Measurements from ENCODE around the gene DUSP28.
A peak's percentile ranks its signal among the peaks of the same experiment; 100 is the strongest.

Gene DUSP28

DNA sequence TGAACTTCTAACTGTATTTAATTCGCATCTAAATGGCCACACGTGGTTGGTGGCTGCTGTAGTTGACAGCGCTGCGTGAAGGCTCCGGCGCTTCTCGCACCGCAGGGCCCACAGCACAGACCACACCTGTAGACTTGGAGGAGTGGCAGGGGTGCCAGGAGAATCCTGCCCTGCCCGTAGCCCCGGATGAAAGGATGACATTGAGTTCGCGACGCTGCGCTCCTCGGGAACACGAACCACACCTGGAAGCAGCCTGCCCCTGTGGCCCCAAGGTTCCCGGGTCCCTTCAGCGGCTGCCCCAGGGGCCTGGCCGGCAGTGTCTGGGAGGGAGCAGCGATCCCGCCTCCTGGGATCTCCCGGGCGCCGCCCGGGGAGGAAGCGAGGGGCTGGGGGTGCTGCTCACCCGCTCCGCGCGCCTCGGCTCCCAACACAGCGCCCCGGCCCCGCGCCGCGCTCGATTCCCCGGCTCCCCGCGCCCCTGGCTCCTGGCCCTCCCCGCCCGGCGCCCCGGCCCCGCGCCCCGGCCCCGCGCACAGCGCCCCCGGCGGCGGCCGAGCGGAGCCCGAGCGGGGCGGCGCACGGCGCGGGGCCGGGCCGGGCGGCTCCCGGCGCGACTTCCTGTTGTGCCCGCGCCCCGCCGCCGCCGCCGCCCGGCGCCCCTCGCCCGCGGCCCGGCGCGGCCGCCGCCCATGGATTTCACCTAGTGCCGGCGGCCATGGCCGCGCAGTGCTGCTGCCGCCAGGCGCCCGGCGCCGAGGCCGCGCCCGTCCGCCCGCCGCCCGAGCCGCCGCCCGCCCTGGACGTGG, 7.9 kb downstream of the DUSP28 start, which contains the start of gene RNPEPL1:
Gene RNPEPL1 (plus strand): TSS at position 613 of the 806 bp plus-strand sequence. CDS start 103 bp downstream, at position 716.
- no peak within 1 kb of the TSS for H3K27ac ChIP-seq (ENCODE audit: low read depth, low read length, severe bottlenecking)
- WGBS, 2 experiments (ENCODE audit: insufficient coverage in 2 of 2), result 2 to 3% methylated on average over 60 to 66 of the region's 106 CpGs

DNA sequence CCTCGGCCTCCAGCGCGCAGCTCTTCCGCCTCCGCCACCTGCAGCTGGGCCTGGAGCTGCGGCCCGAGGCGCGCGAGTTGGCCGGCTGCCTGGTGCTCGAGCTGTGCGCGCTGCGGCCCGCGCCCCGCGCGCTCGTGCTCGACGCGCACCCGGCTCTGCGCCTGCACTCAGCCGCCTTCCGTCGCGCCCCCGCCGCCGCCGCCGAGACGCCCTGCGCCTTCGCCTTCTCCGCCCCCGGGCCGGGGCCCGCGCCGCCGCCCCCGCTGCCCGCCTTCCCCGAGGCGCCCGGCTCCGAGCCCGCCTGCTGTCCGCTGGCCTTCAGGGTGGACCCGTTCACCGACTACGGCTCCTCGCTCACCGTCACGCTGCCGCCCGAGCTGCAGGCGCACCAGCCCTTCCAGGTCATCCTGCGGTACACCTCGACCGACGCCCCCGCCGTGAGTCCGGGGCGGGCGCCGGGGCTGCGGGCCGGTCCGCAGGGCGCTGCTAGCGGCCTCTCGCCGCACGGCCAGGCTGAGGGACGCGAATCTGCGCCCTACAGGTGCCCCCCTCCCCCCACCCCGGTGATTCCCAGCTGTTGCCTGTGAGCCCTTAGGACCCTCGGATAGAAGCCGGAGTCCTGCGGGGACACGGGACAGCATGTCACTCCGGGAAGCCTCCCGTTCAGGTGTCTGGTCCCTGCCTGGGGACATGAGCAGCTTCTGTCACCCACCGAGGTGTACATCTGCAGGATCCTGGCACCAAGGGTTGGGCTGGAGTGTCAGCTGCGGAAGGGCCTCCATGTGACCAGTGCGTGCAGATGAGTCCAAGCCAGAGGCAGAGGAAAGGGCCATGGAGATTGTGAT, 8.7 kb downstream of the DUSP28 start:
- WGBS, 2 experiments (ENCODE audit: insufficient coverage in 2 of 2), result 5 to 7% methylated on average over 63 to 78 of the region's 93 CpGs

More for the DNA sequence above, 7.9 kb downstream of the DUSP28 start, which contains the start of gene RNPEPL1:
- peaks cover 29% of the 10 kb centered on the region for H3K4me1 ChIP-seq (ENCODE audit: control insufficient read depth, insufficient read depth, low read length, poor library complexity, severe bottlenecking)
- H3K36me3 ChIP-seq (ENCODE audit: control insufficient read depth, insufficient read depth, low read length), result peaks cover 5% of the 10 kb centered on the region
- H3K9me3 ChIP-seq (ENCODE audit: control insufficient read depth, low read length), result no peaks in the 10 kb centered on the region
- peak within 1 kb of the TSS; percentile 47 for H3K4me3 ChIP-seq (ENCODE audit: extremely low read depth, insufficient read depth, low read length, poor library complexity, severe bottlenecking)

DNA sequence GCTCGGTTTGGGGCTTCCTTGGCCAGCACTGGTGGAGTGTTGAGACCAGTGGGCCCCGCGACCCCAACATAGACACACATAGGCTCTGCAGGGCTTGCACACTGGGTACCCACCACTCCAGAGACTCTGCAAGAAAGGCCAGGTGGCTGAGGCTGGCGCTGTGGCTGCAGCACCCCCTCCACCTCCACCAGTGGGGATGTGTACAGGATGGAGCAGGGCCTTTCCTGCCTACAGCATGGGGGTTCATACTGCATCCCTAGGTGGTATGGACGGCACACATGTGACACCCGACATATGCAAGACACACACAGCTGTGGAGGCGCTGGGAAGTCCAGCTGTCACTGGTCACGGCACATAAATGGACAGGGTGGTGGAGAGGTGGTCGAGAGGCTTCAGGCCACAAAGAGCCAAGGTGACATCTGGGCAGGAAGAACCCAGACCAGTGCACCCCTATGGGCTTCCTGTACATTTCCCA, 9.4 kb downstream of the DUSP28 start:
- WGBS, 2 experiments (ENCODE audit: insufficient coverage in 2 of 2), result 85 to 87% methylated on average over 5 to 7 of the region's 9 CpGs
- H3K36me3 ChIP-seq (ENCODE audit: control insufficient read depth, insufficient read depth, low read length), result peaks cover under 1% of the 10 kb centered on the region
- no peak overlapping the region for H3K27ac ChIP-seq (ENCODE audit: low read depth, low read length, severe bottlenecking)
- peak overlapping the region; percentile 47 for H3K4me3 ChIP-seq (ENCODE audit: extremely low read depth, insufficient read depth, low read length, poor library complexity, severe bottlenecking)
- H3K4me1 ChIP-seq (ENCODE audit: control insufficient read depth, insufficient read depth, low read length, poor library complexity, severe bottlenecking), result peaks cover 29% of the 10 kb centered on the region
- H3K9me3 ChIP-seq (ENCODE audit: control insufficient read depth, low read length), result no peaks in the 10 kb centered on the region

More for the DNA sequence above, 8.7 kb downstream of the DUSP28 start:
- Histone ChIP-seq H3K4me1 (ENCODE audit: control insufficient read depth, insufficient read depth, low read length, poor library complexity, severe bottlenecking) (peaks cover 29% of the 10 kb centered on the region), H3K27ac (ENCODE audit: low read depth, low read length, severe bottlenecking) (no peak overlapping the region), H3K9me3 (ENCODE audit: control insufficient read depth, low read length) (no peaks in the 10 kb centered on the region), H3K4me3 (ENCODE audit: extremely low read depth, insufficient read depth, low read length, poor library complexity, severe bottlenecking) (peak overlapping the region; percentile 47), H3K36me3 (ENCODE audit: control insufficient read depth, insufficient read depth, low read length) (no peaks in the 10 kb centered on the region)

DNA sequence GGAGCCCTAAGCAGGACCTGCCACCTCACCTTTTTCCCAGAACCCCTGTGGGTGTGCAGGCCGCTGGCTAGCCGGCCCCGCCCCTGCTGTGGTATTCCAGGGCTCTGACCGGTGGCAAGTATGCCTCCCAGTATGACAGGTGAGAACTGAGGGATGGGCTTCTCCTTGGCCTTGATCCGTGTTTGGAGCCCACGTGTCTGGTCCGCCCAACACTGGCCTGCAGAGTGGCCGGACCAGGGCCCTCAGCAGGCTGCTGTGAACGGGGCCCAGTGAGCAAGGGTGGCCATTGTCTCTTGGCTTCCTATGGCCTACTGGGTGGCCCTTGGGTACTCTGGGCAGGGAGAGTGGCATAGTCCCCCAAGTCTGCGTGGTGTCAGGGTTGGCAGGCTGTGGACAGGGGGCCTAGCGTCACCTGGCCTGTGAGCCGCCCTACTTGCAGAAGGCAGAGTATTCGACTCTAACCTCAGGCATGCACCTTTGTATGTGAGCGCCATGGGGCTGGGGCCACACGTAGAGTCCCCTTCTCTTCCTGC, 9.9 kb downstream of the DUSP28 start:
- no peak overlapping the region for H3K27ac ChIP-seq (ENCODE audit: low read depth, low read length, severe bottlenecking)
- H3K4me3 ChIP-seq (ENCODE audit: extremely low read depth, insufficient read depth, low read length, poor library complexity, severe bottlenecking), result no peak overlapping the region
- peaks cover 29% of the 10 kb centered on the region for H3K4me1 ChIP-seq (ENCODE audit: control insufficient read depth, insufficient read depth, low read length, poor library complexity, severe bottlenecking)
- H3K9me3 ChIP-seq (ENCODE audit: control insufficient read depth, low read length), result no peaks in the 10 kb centered on the region
- peaks cover 4% of the 10 kb centered on the region for H3K36me3 ChIP-seq (ENCODE audit: control insufficient read depth, insufficient read depth, low read length)
- 96 to 97% methylated on average over 15 of the region's 15 CpGs for WGBS, 2 experiments (ENCODE audit: insufficient coverage in 2 of 2)

DNA sequence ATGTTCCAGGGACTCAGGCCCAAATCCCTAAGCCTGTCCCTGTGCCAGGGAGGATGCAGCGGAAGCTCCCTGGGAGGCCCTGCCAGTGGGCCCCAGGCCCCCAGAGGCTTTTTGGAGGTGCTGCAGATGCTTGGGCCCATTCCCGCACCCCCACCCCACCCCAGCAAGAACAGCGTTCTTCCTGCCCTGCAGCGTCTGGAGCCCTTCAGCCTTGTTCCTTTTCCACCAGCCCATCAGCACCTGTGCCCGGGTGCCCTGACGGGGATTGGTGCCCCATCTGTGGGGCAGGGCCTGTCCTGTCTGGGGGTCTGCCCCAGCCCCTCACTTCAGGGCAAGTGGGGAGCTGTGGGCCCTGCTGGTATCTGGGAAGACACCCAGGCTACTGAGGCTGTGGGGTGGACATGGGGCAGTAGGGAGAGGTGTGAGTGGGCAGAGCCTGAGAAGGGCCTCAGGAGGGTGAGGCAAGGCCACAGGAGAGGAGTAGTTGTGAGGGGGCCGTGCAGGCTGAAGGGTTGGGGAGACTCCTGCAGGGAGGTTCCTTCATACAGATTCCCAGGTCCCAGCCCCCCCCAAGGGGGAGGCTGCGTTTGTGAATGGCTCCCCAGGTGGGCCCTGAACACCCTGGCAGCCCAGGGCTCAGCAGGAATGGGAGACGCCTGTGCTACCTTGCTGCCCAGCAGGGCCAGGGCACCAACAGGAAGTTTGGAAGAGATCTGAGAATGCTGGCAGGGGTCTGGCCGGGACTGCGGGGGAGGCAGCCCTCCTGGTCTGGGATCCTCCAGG, 10.6 kb downstream of the DUSP28 start:
- H3K9me3 ChIP-seq (ENCODE audit: control insufficient read depth, low read length), result no peaks in the 10 kb centered on the region
- no peak overlapping the region for H3K27ac ChIP-seq (ENCODE audit: low read depth, low read length, severe bottlenecking)
- H3K4me1 ChIP-seq (ENCODE audit: control insufficient read depth, insufficient read depth, low read length, poor library complexity, severe bottlenecking), result peaks cover 22% of the 10 kb centered on the region
- H3K36me3 ChIP-seq (ENCODE audit: control insufficient read depth, insufficient read depth, low read length), result peaks cover 4% of the 10 kb centered on the region
- H3K4me3 ChIP-seq (ENCODE audit: extremely low read depth, insufficient read depth, low read length, poor library complexity, severe bottlenecking), result no peak overlapping the region
- 92 to 93% methylated on average over 9 to 11 of the region's 11 CpGs for WGBS, 2 experiments (ENCODE audit: insufficient coverage in 2 of 2)

DNA sequence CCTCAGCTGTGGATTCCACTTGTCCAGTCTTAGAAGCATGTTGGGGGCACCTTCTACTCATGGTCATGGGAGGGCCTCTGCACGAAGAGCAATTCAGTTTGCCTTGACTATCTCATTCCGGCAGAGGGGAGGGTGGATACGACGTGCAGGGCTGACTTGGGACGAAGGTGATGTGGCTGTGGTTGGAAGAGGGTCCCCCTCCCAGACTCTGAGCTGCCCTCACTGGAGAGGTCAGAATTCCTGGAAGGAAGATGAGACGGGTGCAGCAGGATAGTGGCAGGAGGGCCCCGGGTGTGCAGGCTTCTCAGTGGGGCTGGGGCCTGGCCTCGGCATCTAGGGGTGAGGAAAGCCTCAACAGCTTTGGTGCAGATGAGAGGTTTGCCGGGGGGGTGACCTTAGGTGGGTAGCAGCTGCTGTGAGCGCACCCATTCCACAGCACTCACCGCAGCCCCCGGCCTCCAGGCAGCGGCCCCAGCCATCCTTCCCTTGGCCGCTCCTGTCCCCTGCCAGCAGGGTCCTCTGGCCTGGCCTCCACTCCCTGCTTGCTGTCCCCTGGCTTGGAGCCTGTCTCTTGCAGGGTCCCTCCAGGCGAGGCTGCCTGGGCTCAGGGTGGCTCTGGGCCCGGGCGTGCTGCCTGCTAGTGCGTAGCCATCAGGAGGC, 11.3 kb downstream of the DUSP28 start:
- no peaks in the 10 kb centered on the region for H3K9me3 ChIP-seq (ENCODE audit: control insufficient read depth, low read length)

DNA sequence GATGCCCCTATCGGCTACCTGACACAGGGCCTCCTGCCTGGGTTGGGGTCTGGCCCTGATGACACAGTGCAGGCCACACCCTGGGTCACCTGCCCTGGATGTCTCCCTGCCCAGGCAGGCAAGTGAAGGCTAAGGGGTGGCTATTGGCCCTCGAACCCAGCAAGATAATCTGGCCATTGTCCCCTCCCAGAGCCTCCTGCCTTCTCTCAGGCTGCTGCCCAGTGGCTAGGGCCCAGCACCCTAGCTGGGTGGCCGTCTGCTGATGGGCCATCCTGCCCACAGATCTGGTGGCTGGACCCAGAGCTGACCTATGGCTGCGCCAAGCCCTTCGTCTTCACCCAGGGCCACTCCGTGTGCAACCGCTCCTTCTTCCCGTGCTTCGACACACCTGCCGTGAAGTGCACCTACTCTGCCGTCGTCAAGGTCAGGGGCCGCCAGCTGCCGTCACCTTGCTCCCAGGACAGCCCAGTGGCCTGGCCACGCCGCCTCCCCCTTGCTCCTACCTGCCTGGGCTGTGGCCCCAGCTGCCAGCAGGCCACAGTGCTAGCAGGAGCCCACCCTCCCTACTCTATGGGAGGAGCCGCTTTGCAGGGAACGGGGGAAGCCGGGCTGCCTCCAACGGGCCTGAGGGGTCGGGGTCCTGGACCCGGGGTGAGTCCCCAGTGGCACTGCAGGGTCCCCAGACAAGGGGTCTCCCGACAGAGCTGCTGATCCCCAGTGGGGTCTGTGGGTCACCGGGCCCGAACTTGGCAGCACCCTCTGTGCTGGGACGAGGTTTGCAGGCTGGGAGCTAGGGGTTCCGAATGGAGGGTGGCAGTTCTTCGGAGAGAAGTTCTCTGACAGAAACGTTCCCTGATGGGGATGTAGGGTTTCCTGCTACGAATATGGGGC, 12.2 kb downstream of the DUSP28 start:
- H3K27ac ChIP-seq (ENCODE audit: low read depth, low read length, severe bottlenecking), result no peak overlapping the region
- no peak overlapping the region for H3K4me3 ChIP-seq (ENCODE audit: extremely low read depth, insufficient read depth, low read length, poor library complexity, severe bottlenecking)
- 93% methylated on average over 24 to 30 of the region's 30 CpGs for WGBS, 2 experiments (ENCODE audit: insufficient coverage in 2 of 2)
- H3K36me3 ChIP-seq (ENCODE audit: control insufficient read depth, insufficient read depth, low read length), result peaks cover 16% of the 10 kb centered on the region
- peaks cover 11% of the 10 kb centered on the region for H3K4me1 ChIP-seq (ENCODE audit: control insufficient read depth, insufficient read depth, low read length, poor library complexity, severe bottlenecking)
- no peaks in the 10 kb centered on the region for H3K9me3 ChIP-seq (ENCODE audit: control insufficient read depth, low read length)

More for the DNA sequence above, 11.3 kb downstream of the DUSP28 start:
- peaks cover 18% of the 10 kb centered on the region for H3K4me1 ChIP-seq (ENCODE audit: control insufficient read depth, insufficient read depth, low read length, poor library complexity, severe bottlenecking)
- peaks cover 7% of the 10 kb centered on the region for H3K36me3 ChIP-seq (ENCODE audit: control insufficient read depth, insufficient read depth, low read length)
- no peak overlapping the region for H3K4me3 ChIP-seq (ENCODE audit: extremely low read depth, insufficient read depth, low read length, poor library complexity, severe bottlenecking)
- no peak overlapping the region for H3K27ac ChIP-seq (ENCODE audit: low read depth, low read length, severe bottlenecking)
- WGBS, 2 experiments (ENCODE audit: insufficient coverage in 2 of 2), result 95 to 98% methylated on average over 10 to 13 of the region's 18 CpGs

DNA sequence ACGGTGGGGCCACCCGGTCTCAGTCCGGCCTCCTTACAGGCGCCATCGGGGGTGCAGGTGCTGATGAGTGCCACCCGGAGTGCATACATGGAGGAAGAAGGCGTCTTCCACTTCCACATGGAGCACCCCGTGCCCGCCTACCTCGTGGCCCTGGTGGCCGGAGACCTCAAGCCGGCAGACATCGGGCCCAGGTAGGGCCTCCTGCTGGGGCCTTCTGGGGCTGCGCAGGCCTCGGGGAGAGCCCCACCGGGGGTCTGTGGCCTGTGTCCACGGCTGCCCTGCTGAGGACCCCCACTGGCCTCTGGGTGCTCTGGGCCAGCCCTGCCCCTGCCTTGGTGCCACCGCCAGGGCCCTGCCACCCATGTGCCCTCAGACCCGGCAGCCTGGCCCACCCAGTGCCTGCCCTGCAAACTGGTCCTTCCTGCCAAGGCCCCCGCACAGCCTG, 12.9 kb downstream of the DUSP28 start:
- Histone ChIP-seq H3K4me3 (ENCODE audit: extremely low read depth, insufficient read depth, low read length, poor library complexity, severe bottlenecking) (no peak overlapping the region), H3K4me1 (ENCODE audit: control insufficient read depth, insufficient read depth, low read length, poor library complexity, severe bottlenecking) (peaks cover 6% of the 10 kb centered on the region), H3K27ac (ENCODE audit: low read depth, low read length, severe bottlenecking) (no peak overlapping the region), H3K9me3 (ENCODE audit: control insufficient read depth, low read length) (no peaks in the 10 kb centered on the region), H3K36me3 (ENCODE audit: control insufficient read depth, insufficient read depth, low read length) (peaks cover 20% of the 10 kb centered on the region)
- 93 to 94% methylated on average over 19 to 20 of the region's 20 CpGs for WGBS, 2 experiments (ENCODE audit: insufficient coverage in 2 of 2)
